Measurements from ENCODE around the gene MAGEA10.

DNA sequence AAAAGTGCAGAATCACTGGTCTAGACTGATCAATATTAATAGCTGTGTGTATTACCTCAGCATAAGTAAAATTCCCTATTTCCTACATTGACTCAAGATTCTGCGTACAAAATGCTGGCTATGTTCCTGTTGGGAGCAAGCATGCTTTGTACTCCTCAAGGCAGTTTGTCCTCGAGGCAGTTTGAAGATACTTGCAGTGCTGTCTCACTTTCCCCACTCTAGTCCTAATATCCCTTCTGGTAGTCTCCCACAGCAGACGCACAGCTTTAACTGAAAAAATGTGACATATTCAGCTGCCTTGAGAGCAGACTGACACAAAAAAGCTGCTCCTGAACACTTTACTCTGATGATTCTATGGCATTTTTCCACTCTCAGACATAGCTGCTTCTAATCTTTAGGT lies 12.9 kb upstream of the MAGEA10 start:
- TF ChIP-seq, protein P1, sequence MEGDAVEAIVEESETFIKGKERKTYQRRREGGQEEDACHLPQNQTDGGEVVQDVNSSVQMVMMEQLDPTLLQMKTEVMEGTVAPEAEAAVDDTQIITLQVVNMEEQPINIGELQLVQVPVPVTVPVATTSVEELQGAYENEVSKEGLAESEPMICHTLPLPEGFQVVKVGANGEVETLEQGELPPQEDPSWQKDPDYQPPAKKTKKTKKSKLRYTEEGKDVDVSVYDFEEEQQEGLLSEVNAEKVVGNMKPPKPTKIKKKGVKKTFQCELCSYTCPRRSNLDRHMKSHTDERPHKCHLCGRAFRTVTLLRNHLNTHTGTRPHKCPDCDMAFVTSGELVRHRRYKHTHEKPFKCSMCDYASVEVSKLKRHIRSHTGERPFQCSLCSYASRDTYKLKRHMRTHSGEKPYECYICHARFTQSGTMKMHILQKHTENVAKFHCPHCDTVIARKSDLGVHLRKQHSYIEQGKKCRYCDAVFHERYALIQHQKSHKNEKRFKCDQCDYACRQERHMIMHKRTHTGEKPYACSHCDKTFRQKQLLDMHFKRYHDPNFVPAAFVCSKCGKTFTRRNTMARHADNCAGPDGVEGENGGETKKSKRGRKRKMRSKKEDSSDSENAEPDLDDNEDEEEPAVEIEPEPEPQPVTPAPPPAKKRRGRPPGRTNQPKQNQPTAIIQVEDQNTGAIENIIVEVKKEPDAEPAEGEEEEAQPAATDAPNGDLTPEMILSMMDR (IDR thresholded peaks at IDR 0.05) = no peak
- TF ChIP-seq POLR2A (IDR thresholded peaks at IDR 0.05) = no peak

Measured in lower leg skin (tissue), 3 donors.